HCT116 (cell line): ENCODE results near the gene NDN.

Experiments used
- EGR1 ChIP-seq: IDR thresholded peaks from 2 replicates; pipeline ENCODE4 v1.6.1; 2012; ENCODE audit warnings: low read depth
- EZH2 ChIP-seq: fragments of 200-600 bp; sonication (generic); IDR thresholded peaks from 2 replicates; pipeline ENCODE4 v1.6.1; 2017; ENCODE audit warnings: antibody characterized with exemption, mixed run types
- POLR2A ChIP-seq: IDR thresholded peaks from 2 replicates; pipeline ENCODE4 v1.7.0; 2011; ENCODE audit warnings: borderline replicate concordance; ENCODE audit not compliant: insufficient read depth, insufficient read length; ENCODE audit errors: extremely low read depth
- POLR2AphosphoS5 ChIP-seq: IDR thresholded peaks from 2 replicates; pipeline ENCODE4 v1.6.1; 2011; ENCODE audit warnings: mild to moderate bottlenecking, low read depth, low read length, moderate library complexity
- RAD21 ChIP-seq: IDR thresholded peaks from 2 replicates; pipeline ENCODE4 v1.6.1; 2012; ENCODE audit warnings: low read depth, mild to moderate bottlenecking
- ZBTB33 ChIP-seq: IDR thresholded peaks from 2 replicates; pipeline ENCODE4 v1.6.1; 2011; ENCODE audit warnings: mild to moderate bottlenecking, low read length, moderate library complexity; ENCODE audit not compliant: insufficient replicate concordance; ENCODE audit errors: extremely low read depth
- TF ChIP-seq, protein P1 (sequence below), 3 experiments: fragments of 200-600 bp in 1 of 3; sonication (generic) in 1 of 3; IDR thresholded peaks in 2 of 3; conservative IDR thresholded peaks in 1 of 3; 2 replicates each; pipeline ENCODE4 v1.5.1; 2012 to 2017; ENCODE audit warnings: low read depth in 2 of 3, low read length in 2 of 3, antibody characterized with exemption in 1 of 3, borderline replicate concordance in 1 of 3, control low read depth in 1 of 3, mild to moderate bottlenecking in 1 of 3, mixed read lengths in 1 of 3, mixed run types in 1 of 3, moderate library complexity in 1 of 3; ENCODE audit not compliant: insufficient read depth in 1 of 3

GRCh38 chr15:23686466-23687142 is 501 bp downstream of the NDN start:
- TF ChIP-seq RAD21 (no peak), ZBTB33 (no peak), EGR1 (no peak), POLR2AphosphoS5 (no peak), EZH2 (no peak), POLR2A (no peak)
- TF ChIP-seq, protein P1, sequence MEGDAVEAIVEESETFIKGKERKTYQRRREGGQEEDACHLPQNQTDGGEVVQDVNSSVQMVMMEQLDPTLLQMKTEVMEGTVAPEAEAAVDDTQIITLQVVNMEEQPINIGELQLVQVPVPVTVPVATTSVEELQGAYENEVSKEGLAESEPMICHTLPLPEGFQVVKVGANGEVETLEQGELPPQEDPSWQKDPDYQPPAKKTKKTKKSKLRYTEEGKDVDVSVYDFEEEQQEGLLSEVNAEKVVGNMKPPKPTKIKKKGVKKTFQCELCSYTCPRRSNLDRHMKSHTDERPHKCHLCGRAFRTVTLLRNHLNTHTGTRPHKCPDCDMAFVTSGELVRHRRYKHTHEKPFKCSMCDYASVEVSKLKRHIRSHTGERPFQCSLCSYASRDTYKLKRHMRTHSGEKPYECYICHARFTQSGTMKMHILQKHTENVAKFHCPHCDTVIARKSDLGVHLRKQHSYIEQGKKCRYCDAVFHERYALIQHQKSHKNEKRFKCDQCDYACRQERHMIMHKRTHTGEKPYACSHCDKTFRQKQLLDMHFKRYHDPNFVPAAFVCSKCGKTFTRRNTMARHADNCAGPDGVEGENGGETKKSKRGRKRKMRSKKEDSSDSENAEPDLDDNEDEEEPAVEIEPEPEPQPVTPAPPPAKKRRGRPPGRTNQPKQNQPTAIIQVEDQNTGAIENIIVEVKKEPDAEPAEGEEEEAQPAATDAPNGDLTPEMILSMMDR (IDR thresholded peaks at IDR 0.05 in 2 of 3, conservative IDR thresholded peaks at IDR 0.05 in 1 of 3; ENCODE audit: borderline replicate concordance in 1 of 3, insufficient read depth in 1 of 3, low read depth in 2 of 3, low read length in 2 of 3): no peak
